GM18519 (cell line): ENCODE results near the gene PIAS4.
"Not testable (repeated sequence)": the region's sequence is repeated elsewhere in the genome, so short reads cannot be mapped to it uniquely, and the experiment has no call there.

Source experiments
- ATAC-seq: cut with Tn5 transposase; IDR thresholded peaks from one replicate; pipeline ENCODE4 v1.9.1; 2021; ENCODE audit warnings: mild to moderate bottlenecking, moderate library complexity; ENCODE audit not compliant: unreplicated experiment, low FRiP score

The PIAS4 gene, protein sequence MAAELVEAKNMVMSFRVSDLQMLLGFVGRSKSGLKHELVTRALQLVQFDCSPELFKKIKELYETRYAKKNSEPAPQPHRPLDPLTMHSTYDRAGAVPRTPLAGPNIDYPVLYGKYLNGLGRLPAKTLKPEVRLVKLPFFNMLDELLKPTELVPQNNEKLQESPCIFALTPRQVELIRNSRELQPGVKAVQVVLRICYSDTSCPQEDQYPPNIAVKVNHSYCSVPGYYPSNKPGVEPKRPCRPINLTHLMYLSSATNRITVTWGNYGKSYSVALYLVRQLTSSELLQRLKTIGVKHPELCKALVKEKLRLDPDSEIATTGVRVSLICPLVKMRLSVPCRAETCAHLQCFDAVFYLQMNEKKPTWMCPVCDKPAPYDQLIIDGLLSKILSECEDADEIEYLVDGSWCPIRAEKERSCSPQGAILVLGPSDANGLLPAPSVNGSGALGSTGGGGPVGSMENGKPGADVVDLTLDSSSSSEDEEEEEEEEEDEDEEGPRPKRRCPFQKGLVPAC

DNA sequence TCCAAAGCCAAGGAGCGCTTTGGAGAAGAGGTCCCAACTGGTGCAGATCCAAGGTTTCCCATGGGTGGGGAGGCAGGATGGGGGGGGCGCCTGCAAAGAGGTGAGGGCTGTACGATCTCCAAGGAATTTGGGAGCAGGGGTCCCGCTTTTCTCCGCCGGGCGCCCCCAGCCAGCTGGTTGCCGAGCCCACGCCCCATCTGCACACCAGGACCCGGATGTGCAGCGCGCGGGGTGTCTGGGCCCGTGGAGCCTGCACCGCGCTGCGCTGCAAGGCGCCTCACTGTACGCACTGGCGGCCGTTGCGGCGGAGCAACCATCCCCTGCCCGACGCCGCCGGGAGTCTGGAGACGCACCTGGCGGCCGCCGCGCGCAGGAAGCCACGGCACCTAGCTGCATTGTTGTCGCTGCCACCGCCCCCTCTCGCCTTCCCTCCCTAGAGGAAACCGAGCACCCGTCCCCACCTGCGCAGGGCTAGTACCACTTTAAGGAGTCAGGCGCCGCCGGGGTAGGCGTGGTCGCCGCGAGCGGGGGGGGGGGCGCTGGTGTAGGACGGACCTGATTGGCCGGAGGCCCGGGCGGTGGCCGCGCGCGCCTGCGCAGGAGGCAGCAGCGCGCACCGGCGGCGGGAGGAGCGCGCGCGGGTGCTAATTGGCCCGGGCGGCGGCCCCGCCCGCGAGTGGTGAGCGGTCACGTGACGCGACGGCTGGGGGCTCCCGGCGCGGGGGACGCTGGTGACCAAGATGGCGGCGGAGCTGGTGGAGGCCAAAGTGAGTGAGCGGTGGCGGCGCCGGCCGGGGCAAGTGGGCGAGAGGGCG lies at the start of gene PIAS4:
Gene PIAS4, plus strand, starts transcription at position 716 of the 815 bp plus-strand sequence. Its CDS starts 25 bp downstream, at position 741.
- peak; percentile 75 for ATAC-seq

GRCh38 chr19:3958836-3959765 lies 48.4 kb upstream of the PIAS4 start:
- no peak for ATAC-seq

- no peak for ATAC-seq
These were observed 47.8 kb upstream of the PIAS4 start for GRCh38 chr19:3959766-3960131.

GRCh38 chr19:3961007-3961406 lies 46.5 kb upstream of the PIAS4 start:
- ATAC-seq: no peak

GRCh38 chr19:3963458-3964255 lies 43.9 kb upstream of the PIAS4 start:
- no peak for ATAC-seq

DNA sequence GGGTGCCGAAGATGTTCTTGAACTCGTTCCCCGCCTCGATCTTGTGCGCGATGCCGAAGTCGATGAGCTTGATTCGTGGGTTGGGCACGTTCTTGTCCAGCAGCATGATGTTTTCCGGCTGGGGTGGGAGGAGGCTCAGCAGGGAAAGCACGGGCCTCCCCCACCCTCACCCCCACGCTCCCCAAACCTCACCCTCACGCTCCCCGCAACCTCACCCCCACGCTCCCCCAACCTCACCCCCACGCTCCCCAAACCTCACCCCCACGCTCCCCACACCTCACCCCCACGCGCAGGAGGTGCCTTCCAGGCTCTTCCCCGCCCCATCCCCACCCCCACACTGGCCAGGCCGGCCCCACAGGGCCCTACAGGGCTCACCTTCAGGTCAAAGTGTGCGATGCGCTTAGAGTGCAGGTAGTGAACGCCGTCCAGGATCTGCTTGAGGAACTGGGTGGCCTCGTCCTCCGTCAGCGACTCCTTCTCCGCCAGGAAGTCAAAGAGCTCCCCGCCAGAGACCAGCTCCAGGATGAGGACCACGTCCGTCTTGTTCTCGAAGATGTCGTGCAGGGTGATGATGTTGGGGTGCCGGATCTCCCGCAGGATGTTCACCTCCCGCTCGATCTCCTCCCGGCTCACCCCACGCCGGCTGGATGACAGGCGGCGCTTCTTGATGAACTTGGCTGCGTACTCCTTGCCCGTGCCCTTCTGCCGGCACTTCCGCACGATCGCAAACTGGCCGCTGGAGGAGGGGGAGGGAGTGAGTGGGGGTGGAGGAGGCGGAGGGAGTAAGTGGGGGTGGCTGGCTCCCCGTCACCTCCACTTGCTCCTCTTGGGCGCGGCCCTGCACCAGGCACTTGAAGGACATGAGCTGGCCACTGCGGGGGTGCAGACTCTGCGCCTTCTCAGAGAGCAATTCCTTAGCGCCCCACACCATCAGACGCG lies 43.0 kb upstream of the PIAS4 start:
- ATAC-seq: no peak

GRCh38 chr19:3966051-3967017 lies 41.2 kb upstream of the PIAS4 start:
- ATAC-seq: no peak

DNA sequence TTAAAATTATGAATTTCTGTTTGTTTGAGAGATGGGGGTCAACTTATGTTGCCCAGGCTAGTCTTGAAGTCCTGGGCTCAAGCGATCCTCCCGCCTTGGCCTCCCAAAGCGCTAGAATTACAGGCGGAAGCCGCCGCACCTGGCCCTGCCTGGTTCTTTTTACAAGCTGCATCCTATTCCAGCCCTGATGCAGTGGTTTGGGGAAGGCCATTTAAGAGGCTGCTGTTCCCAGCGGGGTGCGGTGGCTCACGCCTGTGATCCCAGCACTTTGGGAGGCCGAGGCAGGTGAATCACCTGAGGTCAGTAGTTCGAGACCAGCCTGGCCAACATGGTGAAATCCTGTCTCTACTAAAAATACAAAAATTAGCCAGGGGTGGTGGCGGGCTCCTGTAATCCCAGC lies 39.6 kb upstream of the PIAS4 start:
- ATAC-seq: not testable (repeated sequence)

- ATAC-seq: no peak
These were observed 38.7 kb upstream of the PIAS4 start for GRCh38 chr19:3968556-3969434.

- ATAC-seq: no peak
These were observed 37.9 kb upstream of the PIAS4 start for GRCh38 chr19:3969435-3970312.

DNA sequence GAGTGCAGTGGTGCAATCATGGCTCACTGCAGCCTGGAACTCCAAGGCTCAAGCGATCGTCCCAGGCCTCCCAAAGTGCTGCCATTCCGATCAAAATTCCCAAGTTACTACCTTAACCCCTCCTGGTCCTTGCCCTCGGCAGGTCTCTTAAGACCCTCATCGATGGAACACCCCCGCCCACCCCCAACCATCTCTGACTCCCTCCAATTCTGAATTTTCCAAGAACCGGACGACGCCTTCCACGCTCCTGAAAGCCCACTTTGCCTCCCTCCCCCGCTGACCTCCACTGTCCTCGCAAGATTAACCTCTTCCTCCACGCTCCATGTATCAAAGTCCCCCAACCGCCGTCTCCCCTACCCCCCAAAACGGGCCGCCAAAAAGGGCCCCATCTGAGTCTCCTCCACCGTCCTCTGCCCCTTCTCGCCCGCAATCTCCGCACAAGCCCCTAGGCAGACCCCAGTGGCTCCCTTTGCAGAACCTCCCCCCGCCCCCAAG lies 37.2 kb upstream of the PIAS4 start:
- ATAC-seq: no peak

GRCh38 chr19:3970808-3971598 lies 36.5 kb upstream of the PIAS4 start, which contains the start of gene DAPK3:
Gene DAPK3, minus strand, starts transcription at chr19:3971099. Its CDS starts 1,364 bp downstream, at chr19:3969735.
- ATAC-seq: peak; percentile 86

GRCh38 chr19:3975144-3975543 lies 32.4 kb upstream of the PIAS4 start:
- ATAC-seq: no peak

- ATAC-seq: no peak
These were observed 31.9 kb upstream of the PIAS4 start for GRCh38 chr19:3975637-3976087.
